Neural cell (in vitro differentiated cells): ENCODE data around the gene CACNA2D1. TPM values are rescaled to one million over a fixed set of nuclear protein-coding genes. Genes with fewer than 3 reads are reported as not detected.

Source experiments
- H2AFZ ChIP-seq: fragments of 200-600, 300-800 bp; sonication (generic), shearing (Covaris generic); 2 replicates; pipeline ENCODE4 v1.6.0; 2014; ENCODE audit warnings: low read depth, mild to moderate bottlenecking, antibody characterized with exemption, low read length, moderate library complexity
- H3F3A ChIP-seq: fragments of 200-600 bp; shearing (Covaris generic); 2 replicates; pipeline ENCODE4 v1.6.1; 2016; ENCODE audit warnings: mild to moderate bottlenecking, moderate library complexity, mixed read lengths, antibody characterized with exemption, low read length; ENCODE audit not compliant: insufficient read depth, poor library complexity, severe bottlenecking
- H3K27ac ChIP-seq: fragments of 200-600, 300-800 bp; sonication (generic), shearing (Covaris generic); 2 replicates; pipeline ENCODE4 v1.5.1; 2014; ENCODE audit warnings: mild to moderate bottlenecking, low read length, moderate library complexity
- H3K27me3 ChIP-seq: fragments of 300-800, 200-600 bp; sonication (generic), shearing (Covaris generic); 2 replicates; pipeline ENCODE4 v1.6.0; 2014; ENCODE audit warnings: mild to moderate bottlenecking, low read depth, low read length, moderate library complexity; ENCODE audit not compliant: insufficient read depth
- H3K36me3 ChIP-seq: fragments of 300-800, 200-600 bp; sonication (generic), shearing (Covaris generic); 2 replicates; pipeline ENCODE4 v1.5.1; 2014; ENCODE audit warnings: mild to moderate bottlenecking, antibody characterized with exemption, low read length, moderate library complexity; ENCODE audit not compliant: insufficient read depth
- H3K4me2 ChIP-seq: fragments of 300-800, 200-600 bp; sonication (generic), shearing (Covaris generic); 2 replicates; pipeline ENCODE4 v1.6.0; 2014; ENCODE audit warnings: mild to moderate bottlenecking, low read length
- H3K4me3 ChIP-seq: fragments of 300-800, 200-600 bp; sonication (generic), shearing (Covaris generic); 2 replicates; pipeline ENCODE4 v1.5.1; 2014; ENCODE audit warnings: mild to moderate bottlenecking, low read length, moderate library complexity
- H3K79me2 ChIP-seq: fragments of 200-600 bp; shearing (Covaris generic); replicated peaks from 2 replicates; pipeline ENCODE4 v1.6.0; 2014; ENCODE audit warnings: mild to moderate bottlenecking, low read length, moderate library complexity; ENCODE audit not compliant: insufficient read depth
- H3K9ac ChIP-seq: fragments of 300-800, 200-600 bp; sonication (generic), shearing (Covaris generic); 2 replicates; pipeline ENCODE4 v1.6.1; 2016; ENCODE audit warnings: mild to moderate bottlenecking, low read length, mixed read lengths
- H3K9me2 ChIP-seq: fragments of 200-600 bp; shearing (Covaris generic); 2 replicates; pipeline ENCODE4 v1.6.1; 2016; ENCODE audit warnings: mild to moderate bottlenecking, low read length, mixed read lengths; ENCODE audit not compliant: insufficient read depth
- H3K9me3 ChIP-seq: fragments of 200-600, 300-800 bp; sonication (generic), shearing (Covaris generic); 2 replicates; pipeline ENCODE4 v1.6.1; 2016; ENCODE audit warnings: mild to moderate bottlenecking, mixed run types, low read length, moderate library complexity, mixed read lengths
- H4K20me1 ChIP-seq: fragments of 200-600 bp; shearing (Covaris generic); 2 replicates; pipeline ENCODE4 v1.6.1; 2016; ENCODE audit warnings: mild to moderate bottlenecking, mixed run types; ENCODE audit not compliant: insufficient read depth
- CTCF ChIP-seq: fragments of 450-650 bp; IDR thresholded peaks from 2 replicates; pipeline ENCODE4 v1.5.1; 2014; ENCODE audit warnings: antibody characterized with exemption, mild to moderate bottlenecking, moderate library complexity; ENCODE audit not compliant: poor library complexity, severe bottlenecking
- EP300 ChIP-seq: fragments of 450-650 bp; conservative IDR thresholded peaks from 2 replicates; pipeline ENCODE4 v1.6.1; 2014; ENCODE audit warnings: antibody characterized with exemption, mild to moderate bottlenecking, moderate library complexity; ENCODE audit not compliant: poor library complexity, severe bottlenecking
- EZH2 ChIP-seq: fragments of 200-600, 300-800 bp; shearing (Covaris generic), sonication (generic); IDR thresholded peaks from 2 replicates; pipeline ENCODE4 v1.6.1; 2014; ENCODE audit warnings: antibody characterized with exemption, low read length, borderline replicate concordance, mild to moderate bottlenecking; ENCODE audit not compliant: insufficient read depth, poor library complexity, severe bottlenecking
- MXI1 ChIP-seq: fragments of 450-650 bp; conservative IDR thresholded peaks from 2 replicates; pipeline ENCODE4 v1.6.1; 2014; ENCODE audit warnings: antibody characterized with exemption, mild to moderate bottlenecking; ENCODE audit not compliant: poor library complexity, severe bottlenecking
- POLR2AphosphoS5 ChIP-seq: IDR thresholded peaks from 2 replicates; pipeline ENCODE4 v1.6.1; 2012
- RAD21 ChIP-seq: fragments of 450-650 bp; conservative IDR thresholded peaks from 2 replicates; pipeline ENCODE4 v1.6.1; 2014; ENCODE audit warnings: antibody characterized with exemption, mild to moderate bottlenecking, moderate library complexity
- REST ChIP-seq: IDR thresholded peaks from 2 replicates; pipeline ENCODE4 v1.6.1; 2012; ENCODE audit warnings: borderline replicate concordance
- SMC3 ChIP-seq: fragments of 450-650 bp; conservative IDR thresholded peaks from 2 replicates; pipeline ENCODE4 v1.6.1; 2014; ENCODE audit warnings: antibody characterized with exemption, mild to moderate bottlenecking, moderate library complexity; ENCODE audit not compliant: poor library complexity
- TAF1 ChIP-seq: IDR thresholded peaks from 2 replicates; pipeline ENCODE4 v1.6.1; 2012; ENCODE audit warnings: low read depth
- polyA plus RNA-seq: library from polyadenylated mRNA; depleted of rRNA; stranded (reverse); fragments of >200 nt; gene quantifications from 2 replicates; pipeline ENCODE4 v1.2.3, GENCODE V29; 2014

Gene CACNA2D1
- polyA plus RNA-seq, 1 donor from 2014 or later: 7.0 TPM

- no peaks in the 10 kb centered on the region for H3F3A ChIP-seq
- no peak for TF ChIP-seq CTCF
- no peak for TF ChIP-seq EZH2
- no peaks in the 10 kb centered on the region for H3K79me2 ChIP-seq
- H4K20me1 ChIP-seq: no peaks in the 10 kb centered on the region
- no peaks in the 10 kb centered on the region for H3K9me2 ChIP-seq
- H3K9me3 ChIP-seq: no peaks in the 10 kb centered on the region
- H3K4me3 ChIP-seq: no peak overlapping the region
- peaks cover 4% of the 10 kb centered on the region for H3K27me3 ChIP-seq
- H2AFZ ChIP-seq: no peak overlapping the region
- no peak overlapping the region for H3K4me2 ChIP-seq
- no peaks in the 10 kb centered on the region for H3K36me3 ChIP-seq
- no peak overlapping the region for H3K9ac ChIP-seq
- no peak overlapping the region for H3K27ac ChIP-seq
These were observed 289.8 kb downstream of the CACNA2D1 start for GRCh38 chr7:82153776-82154175.

- Histone ChIP-seq H3K79me2 (no peaks in the 10 kb centered on the region), H2AFZ (no peak overlapping the region), H3K9ac (no peak overlapping the region), H3F3A (no peaks in the 10 kb centered on the region), H4K20me1 (no peaks in the 10 kb centered on the region), H3K9me2 (no peaks in the 10 kb centered on the region), H3K36me3 (no peaks in the 10 kb centered on the region), H3K4me2 (no peak overlapping the region), H3K4me3 (no peak overlapping the region), H3K27ac (no peak overlapping the region), H3K27me3 (peaks cover 4% of the 10 kb centered on the region), H3K9me3 (no peaks in the 10 kb centered on the region)
- TF ChIP-seq CTCF (no peak), TAF1 (no peak), EP300 (no peak), EZH2 (no peak), SMC3 (no peak), REST (no peak), POLR2AphosphoS5 (no peak), RAD21 (no peak), MXI1 (no peak)
These were observed 290.7 kb downstream of the CACNA2D1 start for GRCh38 chr7:82152858-82153257.
